ENCODE data around the gene GMPPA. TPM values are rescaled to one million over a fixed set of nuclear protein-coding genes. Genes with fewer than 3 reads are reported as not detected.

Gene GMPPA
- total and polyA plus RNA-seq, 2 experiments from 2014 or later = 67.8 to 76.5 TPM

DNA sequence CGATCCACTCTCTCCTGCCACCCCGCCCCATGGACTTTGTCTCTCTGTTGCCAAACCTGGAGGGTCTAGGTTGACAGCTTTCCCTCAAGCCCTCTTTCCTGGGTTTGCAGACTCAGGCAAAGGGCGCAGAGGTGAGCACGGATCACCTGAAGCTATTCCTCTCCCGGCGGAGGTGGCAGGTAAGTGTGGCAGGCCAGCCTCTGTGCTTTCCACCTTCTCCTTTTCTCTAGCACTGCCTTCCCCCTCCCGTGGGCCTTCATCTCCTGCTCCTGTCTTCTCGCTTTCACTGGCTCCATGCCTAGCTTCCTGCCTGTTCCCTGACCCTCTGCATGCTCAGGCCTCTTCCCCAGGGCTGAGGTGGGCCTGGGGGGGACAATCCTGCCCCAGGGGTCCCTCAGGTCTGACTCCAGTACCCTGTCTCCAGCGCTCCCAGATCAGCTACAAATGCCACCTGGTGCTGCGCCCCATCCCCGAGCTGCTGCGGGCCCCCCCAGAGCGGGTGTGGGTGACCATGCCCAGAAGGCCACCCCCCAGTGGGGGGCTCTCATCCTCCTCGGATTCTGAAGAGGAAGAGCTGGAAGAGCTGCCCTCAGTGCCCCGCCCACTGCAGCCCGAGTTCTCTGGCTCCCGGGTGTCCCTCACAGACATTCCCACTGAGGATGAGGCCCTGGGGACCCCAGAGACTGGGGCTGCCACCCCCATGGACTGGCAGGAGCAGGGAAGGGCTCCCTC is 15.9 kb upstream of the GMPPA start:
- Histone ChIP-seq H2AFZ (no peak overlapping the region), H4K20me1 (ENCODE audit: insufficient read depth, poor library complexity, severe bottlenecking) (no peaks in the 10 kb centered on the region), H3K4me2 (no peak overlapping the region), H3K9me3 (ENCODE audit: low read depth) (no peaks in the 10 kb centered on the region), H3K9me2 (replicated peaks; ENCODE audit: insufficient read depth) (no peaks in the 10 kb centered on the region), H3K27me3 (peaks cover 44% of the 10 kb centered on the region), H3K79me2 (no peaks in the 10 kb centered on the region), H3K27ac (no peak overlapping the region), H3K36me3 (replicated peaks; ENCODE audit: insufficient read depth, low read depth) (no peaks in the 10 kb centered on the region), H3K4me3 (no peak overlapping the region), H3K4me1 (ENCODE audit: insufficient read depth) (peaks cover 11% of the 10 kb centered on the region)
- no peak for DNase-seq (ENCODE audit: low spot score)
- TF ChIP-seq EZH2 (IDR thresholded peaks at IDR 0.05; ENCODE audit: borderline replicate concordance) = no peak
- no peak for TF ChIP-seq EZH2phosphoT487 (IDR thresholded peaks at IDR 0.05; ENCODE audit: low read depth, severe bottlenecking, unreplicated experiment)
- TF ChIP-seq, protein P1, sequence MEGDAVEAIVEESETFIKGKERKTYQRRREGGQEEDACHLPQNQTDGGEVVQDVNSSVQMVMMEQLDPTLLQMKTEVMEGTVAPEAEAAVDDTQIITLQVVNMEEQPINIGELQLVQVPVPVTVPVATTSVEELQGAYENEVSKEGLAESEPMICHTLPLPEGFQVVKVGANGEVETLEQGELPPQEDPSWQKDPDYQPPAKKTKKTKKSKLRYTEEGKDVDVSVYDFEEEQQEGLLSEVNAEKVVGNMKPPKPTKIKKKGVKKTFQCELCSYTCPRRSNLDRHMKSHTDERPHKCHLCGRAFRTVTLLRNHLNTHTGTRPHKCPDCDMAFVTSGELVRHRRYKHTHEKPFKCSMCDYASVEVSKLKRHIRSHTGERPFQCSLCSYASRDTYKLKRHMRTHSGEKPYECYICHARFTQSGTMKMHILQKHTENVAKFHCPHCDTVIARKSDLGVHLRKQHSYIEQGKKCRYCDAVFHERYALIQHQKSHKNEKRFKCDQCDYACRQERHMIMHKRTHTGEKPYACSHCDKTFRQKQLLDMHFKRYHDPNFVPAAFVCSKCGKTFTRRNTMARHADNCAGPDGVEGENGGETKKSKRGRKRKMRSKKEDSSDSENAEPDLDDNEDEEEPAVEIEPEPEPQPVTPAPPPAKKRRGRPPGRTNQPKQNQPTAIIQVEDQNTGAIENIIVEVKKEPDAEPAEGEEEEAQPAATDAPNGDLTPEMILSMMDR (IDR thresholded peaks at IDR 0.05; ENCODE audit: poor library complexity) = no peak
- 87% methylated on average over 15 of the region's 17 CpGs for WGBS (ENCODE audit: low lambda C conversion rate, missing lambda C conversion rate)

DNA sequence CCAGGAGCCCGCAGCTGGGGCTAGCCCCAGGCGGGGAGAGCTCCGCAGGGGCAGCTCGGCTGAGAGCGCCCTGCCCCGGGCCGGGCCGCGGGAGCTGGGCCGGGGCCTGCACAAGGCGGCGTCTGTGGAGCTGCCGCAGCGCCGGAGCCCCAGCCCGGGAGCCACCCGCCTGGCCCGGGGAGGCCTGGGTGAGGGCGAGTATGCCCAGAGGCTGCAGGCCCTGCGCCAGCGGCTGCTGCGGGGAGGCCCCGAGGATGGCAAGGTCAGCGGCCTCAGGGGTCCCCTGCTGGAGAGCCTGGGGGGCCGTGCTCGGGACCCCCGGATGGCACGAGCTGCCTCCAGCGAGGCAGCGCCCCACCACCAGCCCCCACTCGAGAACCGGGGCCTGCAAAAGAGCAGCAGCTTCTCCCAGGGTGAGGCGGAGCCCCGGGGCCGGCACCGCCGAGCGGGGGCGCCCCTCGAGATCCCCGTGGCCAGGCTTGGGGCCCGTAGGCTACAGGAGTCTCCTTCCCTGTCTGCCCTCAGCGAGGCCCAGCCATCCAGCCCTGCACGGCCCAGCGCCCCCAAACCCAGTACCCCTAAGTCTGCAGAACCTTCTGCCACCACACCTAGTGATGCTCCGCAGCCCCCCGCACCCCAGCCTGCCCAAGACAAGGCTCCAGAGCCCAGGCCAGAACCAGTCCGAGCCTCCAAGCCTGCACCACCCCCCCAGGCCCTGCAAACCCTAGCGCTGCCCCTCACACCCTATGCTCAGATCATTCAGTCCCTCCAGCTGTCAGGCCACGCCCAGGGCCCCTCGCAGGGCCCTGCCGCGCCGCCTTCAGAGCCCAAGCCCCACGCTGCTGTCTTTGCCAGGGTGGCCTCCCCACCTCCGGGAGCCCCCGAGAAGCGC is 15.0 kb upstream of the GMPPA start:
- Histone ChIP-seq H3K9me2 (replicated peaks; ENCODE audit: insufficient read depth) (no peaks in the 10 kb centered on the region), H3K4me3 (no peak overlapping the region), H3K9me3 (ENCODE audit: low read depth) (no peaks in the 10 kb centered on the region), H3K27me3 (peaks cover 44% of the 10 kb centered on the region), H3K36me3 (replicated peaks; ENCODE audit: insufficient read depth, low read depth) (no peaks in the 10 kb centered on the region), H3K79me2 (no peaks in the 10 kb centered on the region), H3K4me2 (peak overlapping the region; percentile 96), H3K27ac (no peak overlapping the region), H4K20me1 (ENCODE audit: insufficient read depth, poor library complexity, severe bottlenecking) (no peaks in the 10 kb centered on the region), H3K4me1 (ENCODE audit: insufficient read depth) (peaks cover 11% of the 10 kb centered on the region), H2AFZ (no peak overlapping the region)
- no peak for DNase-seq (ENCODE audit: low spot score)
- 53% methylated on average over 52 of the region's 58 CpGs for WGBS (ENCODE audit: low lambda C conversion rate, missing lambda C conversion rate)
- TF ChIP-seq, protein P1 (IDR thresholded peaks at IDR 0.05; ENCODE audit: poor library complexity) = no peak
- TF ChIP-seq EZH2phosphoT487 (IDR thresholded peaks at IDR 0.05; ENCODE audit: low read depth, severe bottlenecking, unreplicated experiment) = no peak
- TF ChIP-seq EZH2 (IDR thresholded peaks at IDR 0.05; ENCODE audit: borderline replicate concordance) = no peak

DNA sequence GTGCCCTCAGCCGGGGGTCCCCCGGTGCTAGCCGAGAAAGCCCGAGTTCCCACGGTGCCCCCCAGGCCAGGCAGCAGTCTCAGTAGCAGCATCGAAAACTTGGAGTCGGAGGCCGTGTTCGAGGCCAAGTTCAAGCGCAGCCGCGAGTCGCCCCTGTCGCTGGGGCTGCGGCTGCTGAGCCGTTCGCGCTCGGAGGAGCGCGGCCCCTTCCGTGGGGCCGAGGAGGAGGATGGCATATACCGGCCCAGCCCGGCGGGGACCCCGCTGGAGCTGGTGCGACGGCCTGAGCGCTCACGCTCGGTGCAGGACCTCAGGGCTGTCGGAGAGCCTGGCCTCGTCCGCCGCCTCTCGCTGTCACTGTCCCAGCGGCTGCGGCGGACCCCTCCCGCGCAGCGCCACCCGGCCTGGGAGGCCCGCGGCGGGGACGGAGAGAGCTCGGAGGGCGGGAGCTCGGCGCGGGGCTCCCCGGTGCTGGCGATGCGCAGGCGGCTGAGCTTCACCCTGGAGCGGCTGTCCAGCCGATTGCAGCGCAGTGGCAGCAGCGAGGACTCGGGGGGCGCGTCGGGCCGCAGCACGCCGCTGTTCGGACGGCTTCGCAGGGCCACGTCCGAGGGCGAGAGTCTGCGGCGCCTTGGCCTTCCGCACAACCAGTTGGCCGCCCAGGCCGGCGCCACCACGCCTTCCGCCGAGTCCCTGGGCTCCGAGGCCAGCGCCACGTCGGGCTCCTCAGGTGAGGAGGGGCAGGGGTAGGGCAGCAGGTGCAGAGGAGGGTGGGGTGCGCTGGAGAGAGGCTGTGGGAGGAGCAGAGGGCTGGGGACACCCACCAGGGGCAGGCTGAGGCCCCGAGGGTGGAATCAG is 14.1 kb upstream of the GMPPA start:
- peak overlapping the region; percentile 13 for H3K4me3 ChIP-seq
- peak; percentile 50 for DNase-seq (ENCODE audit: low spot score)
- H3K9me3 ChIP-seq (ENCODE audit: low read depth) = no peaks in the 10 kb centered on the region
- H3K27me3 ChIP-seq = peaks cover 44% of the 10 kb centered on the region
- H2AFZ ChIP-seq = peak overlapping the region; percentile 45
- no peaks in the 10 kb centered on the region for H4K20me1 ChIP-seq (ENCODE audit: insufficient read depth, poor library complexity, severe bottlenecking)
- H3K36me3 ChIP-seq (replicated peaks; ENCODE audit: insufficient read depth, low read depth) = no peaks in the 10 kb centered on the region
- H3K4me2 ChIP-seq = peak overlapping the region; percentile 96
- peaks cover 11% of the 10 kb centered on the region for H3K4me1 ChIP-seq (ENCODE audit: insufficient read depth)
- no peaks in the 10 kb centered on the region for H3K9me2 ChIP-seq (replicated peaks; ENCODE audit: insufficient read depth)
- TF ChIP-seq, protein P1 (IDR thresholded peaks at IDR 0.05; ENCODE audit: poor library complexity) = no peak
- TF ChIP-seq EZH2phosphoT487 (IDR thresholded peaks at IDR 0.05; ENCODE audit: low read depth, severe bottlenecking, unreplicated experiment) = peak; percentile 41
- TF ChIP-seq EZH2 (IDR thresholded peaks at IDR 0.05; ENCODE audit: borderline replicate concordance) = peak; percentile 88
- no peaks in the 10 kb centered on the region for H3K79me2 ChIP-seq
- 5% methylated on average over 65 of the region's 89 CpGs for WGBS (ENCODE audit: low lambda C conversion rate, missing lambda C conversion rate)
- H3K27ac ChIP-seq = no peak overlapping the region
